H1 (cell line): ENCODE data around the gene LAMC1. TPM values are rescaled to one million over a fixed set of nuclear protein-coding genes. Genes with fewer than 3 reads are reported as not detected.

Source experiments
- ATF3 ChIP-seq: IDR thresholded peaks from 2 replicates; pipeline ENCODE4 v1.6.1; 2011; ENCODE audit warnings: low read depth, mild to moderate bottlenecking, low read length; ENCODE audit not compliant: insufficient read depth
- JUN ChIP-seq: IDR thresholded peaks from 2 replicates; pipeline ENCODE4 v1.6.1; 2011; ENCODE audit warnings: low read depth, mild to moderate bottlenecking, improper control_type of control experiment, low read length
- POLR2A ChIP-seq, 2 experiments: IDR thresholded peaks; 1 replicate in 1 of 2; 2 replicates in 1 of 2; pipeline ENCODE4 v1.6.1; 2011; ENCODE audit warnings: low read depth in 2 of 2, low read length in 2 of 2, mild to moderate bottlenecking in 2 of 2; ENCODE audit errors: control extremely low read depth in 1 of 2
- RNF2 ChIP-seq: fragments of 200-900, 300-1000 bp; sonication (generic); IDR thresholded peaks from 2 replicates; pipeline ENCODE4 v1.7.1; 2016; ENCODE audit warnings: borderline replicate concordance, low read depth, mild to moderate bottlenecking, antibody characterized with exemption, low read length; ENCODE audit not compliant: poor library complexity, severe bottlenecking; ENCODE audit errors: missing control alignments
- SIX5 ChIP-seq: IDR thresholded peaks from 2 replicates; pipeline ENCODE4 v1.6.1; 2011; ENCODE audit warnings: mild to moderate bottlenecking, low read depth, low read length
- SP4 ChIP-seq: IDR thresholded peaks from 2 replicates; pipeline ENCODE4 v1.6.1; 2012; ENCODE audit warnings: low read length, inconsistent platforms
- polyA plus RNA-seq, 7 experiments: library from polyadenylated mRNA; depleted of rRNA in 3 of 7; stranded (reverse) in 5 of 7; unstranded in 2 of 7; fragments of >200 nt in 5 of 7; fragments of 200-250 nt in 2 of 7; gene quantifications; 1 replicate in 5 of 7; 2 replicates in 1 of 7; 4 replicates in 1 of 7; pipeline versions ENCODE4 v1.2.1 to v1.2.3, GENCODE V29; 2011 to 2013; ENCODE audit warnings: missing spikeins in 2 of 7, mixed read lengths in 2 of 7
- total RNA-seq: library from RNA; stranded (reverse); fragmentation: NEBNext Ultra II Directional; extraction: Animal tissue kit (Norgen Biotek cat#: 25700); gene quantifications from 2 replicates; pipeline ENCODE4 v1.2.1, GENCODE V29; 2021

LAMC1 gene
- total and polyA plus RNA-seq, 2 of the 8 experiments (the other 6 are each of a cell fraction or from before 2014, with no cell fraction given) = 47.6 to 90.3 TPM

- TF ChIP-seq JUN (no peak), POLR2A (IDR thresholded peaks at IDR 0.05; ENCODE audit: control extremely low read depth in 1 of 2, low read depth in 2 of 2, low read length in 2 of 2) (no peak), RNF2 (no peak), SIX5 (no peak), SP4 (no peak), ATF3 (no peak)
Measured at GRCh38 chr1:183012301-183012994, 10.8 kb upstream of the LAMC1 start (continued).
